Lung (tissue), 12 donors: ENCODE data around the gene LRRC8A. TPM values are rescaled to one million over a fixed set of nuclear protein-coding genes. Genes with fewer than 3 reads are reported as not detected.

Experiments used
- ATAC-seq: fragments of 200-7000 bp; cut with Tn5 transposase; one replicate; pipeline ENCODE4 v1.9.1; 2020; ENCODE audit warnings: moderate number of reproducible peaks; ENCODE audit not compliant: insufficient read depth, low FRiP score
- DNase-seq, 3 donors: peaks; one replicate each; pipeline ENCODE4 v3.0.0-alpha.2; 2013 to 2017
- H3K27ac ChIP-seq, 2 donors: one replicate each; pipeline ENCODE4 v1.5.1; 2013; ENCODE audit warnings: mild to moderate bottlenecking in 2 of 2, moderate library complexity in 2 of 2, control low read depth in 1 of 2, inconsistent platforms in 1 of 2, low read depth in 1 of 2, low read length in 1 of 2
- H3K27me3 ChIP-seq, 3 donors: one replicate each; pipeline ENCODE4 v1.5.1; 2013; ENCODE audit warnings: low read length in 2 of 3; ENCODE audit not compliant: control insufficient read depth in 3 of 3, insufficient read depth in 3 of 3
- H3K36me3 ChIP-seq, 4 donors: one replicate each; pipeline ENCODE4 v1.5.1; 2013; ENCODE audit warnings: low read length in 4 of 4, mild to moderate bottlenecking in 1 of 4, moderate library complexity in 1 of 4; ENCODE audit not compliant: control insufficient read depth in 4 of 4, insufficient read depth in 4 of 4
- H3K4me1 ChIP-seq, 5 donors: one replicate each; pipeline ENCODE4 v1.5.1; 2013; ENCODE audit warnings: low read length in 5 of 5, mild to moderate bottlenecking in 2 of 5, moderate library complexity in 1 of 5; ENCODE audit not compliant: control insufficient read depth in 5 of 5, insufficient read depth in 5 of 5
- H3K4me3 ChIP-seq: one replicate; pipeline ENCODE4 v1.5.1; 2013; ENCODE audit warnings: mild to moderate bottlenecking, control low read depth, moderate library complexity
- H3K9ac ChIP-seq, 2 donors: one replicate each; pipeline ENCODE4 v1.5.1; 2013; ENCODE audit warnings: low read length in 2 of 2, control low read depth in 1 of 2; ENCODE audit not compliant: insufficient read depth in 1 of 2
- H3K9me3 ChIP-seq, 4 donors: one replicate each; pipeline ENCODE4 v1.5.1; 2013; ENCODE audit warnings: low read length in 3 of 4, mild to moderate bottlenecking in 1 of 4, moderate library complexity in 1 of 4; ENCODE audit not compliant: control insufficient read depth in 4 of 4, insufficient read depth in 3 of 4
- CTCF ChIP-seq: IDR thresholded peaks from 2 replicates; pipeline ENCODE4 v1.5.1; 2012; ENCODE audit warnings: mild to moderate bottlenecking; ENCODE audit errors: control extremely low read depth, extremely low read depth
- WGBS, 2 donors: extraction: QIAGEN DNeasy Blood & Tissue Kit; methylation state at CpG; one replicate each; pipeline ENCODE4 v1.1.7; 2013; 5-methylcytosine and 5-hydroxymethylcytosine counted together
- polyA plus RNA-seq, 2 donors: library from polyadenylated mRNA; stranded (reverse); fragments of 200-250 nt; gene quantifications; one replicate each; pipeline ENCODE4 v1.2.1, GENCODE V29; 2013
- total RNA-seq, 2 donors: library from RNA; depleted of rRNA in 1 of 2; stranded (reverse); fragments of >200 nt in 1 of 2; gene quantifications; one replicate each; pipeline ENCODE4 v1.2.1, GENCODE V29; 2014 to 2021
- donor health status: control.
- donor health status: control.
- donor health status: Bipolar disorder and iron deficiency.
- donor health status: healthy.
- donor health status: DM: yes; HTN: yes; CAD: no.

Gene LRRC8A
- total and polyA plus RNA-seq, 4 donors: 26.6 to 66.9 (median 45.6) TPM

- peaks cover 3 to 28% (median 18%) of the 10 kb centered on the region in 4 donors for H3K36me3 ChIP-seq
- ATAC-seq: no peak
Measured at GRCh38 chr9:128913995-128914772, 32.3 kb downstream of the LRRC8A start.

GRCh38 chr9:128916204-128916603 lies 34.3 kb downstream of the LRRC8A start:
- H3K4me1 ChIP-seq: peaks cover 18 to 66% (median 27%) of the 10 kb centered on the region in 5 donors
- WGBS, 2 donors: 69 to 90% methylated on average over 18 of the region's 18 CpGs
- H3K9me3 ChIP-seq: no peaks in the 10 kb centered on the region
- no peak overlapping the region for H3K9ac ChIP-seq
- TF ChIP-seq CTCF: no peak
- H3K27ac ChIP-seq: peak overlapping the region; percentile 64 to 90
- H3K27me3 ChIP-seq: no peaks in the 10 kb centered on the region
- no peak overlapping the region for H3K4me3 ChIP-seq
- peaks cover 0 to 18% (median 8%) of the 10 kb centered on the region in 4 donors for H3K36me3 ChIP-seq
- ATAC-seq (no peak), DNase-seq (no peak)

More at GRCh38 chr9:128913995-128914772, 32.3 kb downstream of the LRRC8A start:
- H3K4me1 ChIP-seq: peaks cover 18 to 74% (median 27%) of the 10 kb centered on the region in 5 donors
- TF ChIP-seq CTCF: no peak
- H3K4me3 ChIP-seq: no peak overlapping the region
- H3K27me3 ChIP-seq: no peaks in the 10 kb centered on the region
- no peak for DNase-seq
- H3K9me3 ChIP-seq: no peaks in the 10 kb centered on the region
- H3K9ac ChIP-seq: peak overlapping the region in 1 of 2 donors; percentile 16
- 60 to 79% methylated on average over 23 of the region's 23 CpGs for WGBS, 2 donors
- H3K27ac ChIP-seq: peak overlapping the region; percentile 51 to 94

GRCh38 chr9:128916745-128917144 lies 34.8 kb downstream of the LRRC8A start:
- ATAC-seq (no peak), DNase-seq (no peak)
- H3K9ac ChIP-seq: peak overlapping the region in 1 of 2 donors; percentile 24
- H3K4me1 ChIP-seq: peaks cover 14 to 65% (median 30%) of the 10 kb centered on the region in 5 donors
- no peaks in the 10 kb centered on the region for H3K27me3 ChIP-seq
- H3K36me3 ChIP-seq: peaks cover 0 to 18% (median 8%) of the 10 kb centered on the region in 4 donors
- no peaks in the 10 kb centered on the region for H3K9me3 ChIP-seq
- 86 to 89% methylated on average over 11 of the region's 11 CpGs for WGBS, 2 donors
- peak overlapping the region; percentile 64 to 90 for H3K27ac ChIP-seq
- H3K4me3 ChIP-seq: no peak overlapping the region
- no peak for TF ChIP-seq CTCF
